ENCODE data around the gene DNAH7.

Gene DNAH7

GRCh38 chr2:195995499-195995898 is 73.1 kb downstream of the DNAH7 start:
- H3K27ac ChIP-seq: no peak overlapping the region
- no peaks in the 10 kb centered on the region for H3K9me3 ChIP-seq
- no peak for TF ChIP-seq Cebpa-rat (IDR thresholded peaks at IDR 0.05)
- H3K4me2 ChIP-seq: no peak overlapping the region
- H3K4me1 ChIP-seq: no peaks in the 10 kb centered on the region
- H3K36me3 ChIP-seq: no peaks in the 10 kb centered on the region
- H3K27me3 ChIP-seq: no peaks in the 10 kb centered on the region
- H4K20me1 ChIP-seq: no peaks in the 10 kb centered on the region
- no peak overlapping the region for H3K9ac ChIP-seq
- no peak overlapping the region for H3K4me3 ChIP-seq

- Histone ChIP-seq H3K4me2 (no peak overlapping the region), H3K9me3 (no peaks in the 10 kb centered on the region), H3K27me3 (no peaks in the 10 kb centered on the region), H3K4me1 (no peaks in the 10 kb centered on the region), H4K20me1 (no peaks in the 10 kb centered on the region), H3K9ac (no peak overlapping the region), H3K4me3 (no peak overlapping the region), H3K27ac (no peak overlapping the region), H3K36me3 (no peaks in the 10 kb centered on the region)
- TF ChIP-seq Cebpa-rat (IDR thresholded peaks at IDR 0.05): no peak
Observed at GRCh38 chr2:195993623-195994022, 75.0 kb downstream of the DNAH7 start.

DNA sequence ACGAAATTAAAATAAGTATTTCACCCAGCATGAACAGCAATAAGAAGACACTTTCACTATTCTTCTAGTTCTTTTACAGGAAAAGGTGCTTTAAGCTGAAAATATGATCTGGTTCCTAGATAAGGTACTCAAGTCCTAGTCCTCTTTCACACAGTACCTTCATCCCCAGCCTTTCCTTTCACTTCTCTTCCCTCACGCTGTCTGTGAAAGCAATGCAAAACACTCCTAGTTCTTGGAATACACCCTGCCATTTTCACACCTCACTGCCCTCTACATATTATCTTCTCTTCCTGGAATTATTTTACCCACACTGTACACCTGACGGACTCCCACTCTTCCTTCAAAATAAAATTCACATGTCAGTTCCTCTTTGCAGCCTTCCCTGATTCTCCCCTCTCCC is 82.9 kb downstream of the DNAH7 start:
- Histone ChIP-seq H3K27ac (no peak overlapping the region), H3K36me3 (no peaks in the 10 kb centered on the region), H4K20me1 (no peaks in the 10 kb centered on the region), H3K9me3 (no peaks in the 10 kb centered on the region), H3K4me1 (no peaks in the 10 kb centered on the region; the same call in 1 of the 2 replicates), H3K27me3 (no peaks in the 10 kb centered on the region), H3K9ac (no peak overlapping the region), H3K4me2 (no peak overlapping the region), H3K4me3 (no peak overlapping the region)
- TF ChIP-seq Cebpa-rat (IDR thresholded peaks at IDR 0.05): no peak

DNA sequence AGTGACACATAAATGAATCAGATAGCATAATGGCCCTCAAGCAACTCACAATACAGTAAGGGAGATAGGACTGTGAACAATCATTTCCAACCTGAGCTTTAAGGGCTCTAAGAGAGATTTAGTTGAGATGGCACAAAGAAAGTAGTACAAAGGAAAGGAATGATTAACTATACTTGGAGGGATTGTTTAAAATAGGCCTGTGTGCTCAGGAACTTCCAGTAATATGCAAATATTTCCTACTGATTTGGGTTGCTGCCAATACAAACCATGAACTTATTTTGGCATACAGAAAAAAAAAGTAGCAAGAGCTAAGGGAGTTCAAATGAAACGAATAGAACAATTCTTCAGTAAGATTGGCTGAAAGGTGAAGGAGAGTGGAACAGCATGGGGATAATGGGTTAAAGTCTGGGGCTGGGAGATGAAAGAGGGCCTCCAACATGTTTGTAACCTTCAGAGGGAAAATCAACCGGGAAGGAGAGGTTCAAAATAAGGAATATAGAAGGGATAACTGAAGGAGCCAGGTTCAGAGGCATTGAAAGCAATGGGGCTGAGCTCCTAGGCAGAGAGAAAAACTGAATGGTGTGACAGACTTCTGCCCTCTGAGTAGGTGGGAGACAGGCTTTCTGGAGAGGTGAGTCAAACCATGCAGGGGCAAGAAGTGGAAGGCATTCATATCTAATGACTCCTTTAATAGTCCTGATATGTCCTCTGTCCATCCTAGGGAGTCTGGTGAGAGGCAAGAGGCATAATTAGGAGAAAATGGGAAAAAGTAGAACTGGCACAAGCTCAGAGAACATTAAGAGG is 83.5 kb downstream of the DNAH7 start:
- H3K4me1 ChIP-seq: no peaks in the 10 kb centered on the region; the same call in 1 of the 2 replicates
- peaks cover 2% of the 10 kb centered on the region for H3K9me3 ChIP-seq
- H3K27ac ChIP-seq: no peak overlapping the region
- H3K9ac ChIP-seq: no peak overlapping the region
- no peaks in the 10 kb centered on the region for H3K27me3 ChIP-seq
- no peak overlapping the region for H3K4me3 ChIP-seq
- TF ChIP-seq Cebpa-rat (IDR thresholded peaks at IDR 0.05): no peak
- peak overlapping the region; percentile 22; the same call in 1 of the 2 replicates for H3K4me2 ChIP-seq
- H3K36me3 ChIP-seq: no peaks in the 10 kb centered on the region
- H4K20me1 ChIP-seq: no peaks in the 10 kb centered on the region

GRCh38 chr2:195967336-195967735 is 101.3 kb downstream of the DNAH7 start:
- Histone ChIP-seq H3K27me3 (no peaks in the 10 kb centered on the region), H3K36me3 (no peaks in the 10 kb centered on the region), H3K4me1 (no peaks in the 10 kb centered on the region), H3K27ac (no peak overlapping the region), H3K9ac (no peak overlapping the region), H3K9me3 (no peaks in the 10 kb centered on the region), H4K20me1 (no peaks in the 10 kb centered on the region), H3K4me2 (no peak overlapping the region), H3K4me3 (no peak overlapping the region)
- no peak for TF ChIP-seq Cebpa-rat (IDR thresholded peaks at IDR 0.05)

DNA sequence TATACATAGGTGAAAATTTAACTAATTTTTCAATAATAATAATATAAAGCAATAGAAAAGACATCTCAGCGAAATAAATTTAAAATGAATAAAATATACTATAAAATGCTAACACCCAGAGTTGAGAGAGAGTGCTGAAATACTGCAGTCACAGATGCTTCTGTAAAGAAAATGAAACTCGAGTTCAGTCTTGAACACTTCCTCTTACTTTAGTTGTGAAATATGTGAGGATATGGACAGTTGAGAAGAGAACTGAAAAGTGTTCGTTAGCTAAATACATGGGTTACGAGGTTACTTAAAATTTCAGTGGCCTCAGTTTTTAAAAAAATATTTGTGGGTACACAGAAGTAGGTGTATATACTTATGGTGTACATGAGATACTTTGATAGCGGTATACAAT is 106.8 kb downstream of the DNAH7 start:
- no peak for TF ChIP-seq Cebpa-rat (IDR thresholded peaks at IDR 0.05)
- H3K4me3 ChIP-seq: no peak overlapping the region
- no peak overlapping the region for H3K27ac ChIP-seq
- H3K27me3 ChIP-seq: no peaks in the 10 kb centered on the region
- no peaks in the 10 kb centered on the region for H3K36me3 ChIP-seq
- no peaks in the 10 kb centered on the region for H3K4me1 ChIP-seq
- H3K9ac ChIP-seq: no peak overlapping the region
- H4K20me1 ChIP-seq: no peaks in the 10 kb centered on the region
- H3K4me2 ChIP-seq: no peak overlapping the region
- H3K9me3 ChIP-seq: no peaks in the 10 kb centered on the region

DNA sequence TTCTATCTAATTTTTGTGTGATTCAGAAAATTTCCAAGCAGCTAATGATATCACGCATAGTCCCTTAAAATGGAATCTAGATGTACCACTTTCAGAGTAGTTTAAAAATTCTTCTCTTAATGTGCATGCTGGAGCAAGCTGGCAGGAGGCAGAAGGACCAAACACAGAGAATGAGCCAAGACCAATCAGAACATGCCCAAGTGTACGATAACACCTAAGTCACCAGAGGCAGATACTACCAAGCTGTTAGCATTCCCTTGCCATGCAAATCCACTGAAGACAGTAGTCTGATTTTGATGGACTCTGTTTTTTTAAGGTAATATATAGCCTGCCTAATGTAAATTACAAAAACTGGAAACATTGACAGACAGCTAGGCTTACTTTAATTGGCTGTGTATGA is 109.3 kb downstream of the DNAH7 start:
- no peaks in the 10 kb centered on the region for H3K27me3 ChIP-seq
- no peaks in the 10 kb centered on the region for H3K36me3 ChIP-seq
- H3K9ac ChIP-seq: no peak overlapping the region
- H3K4me2 ChIP-seq: no peak overlapping the region
- H3K27ac ChIP-seq: no peak overlapping the region
- H3K9me3 ChIP-seq: no peaks in the 10 kb centered on the region
- no peak overlapping the region for H3K4me3 ChIP-seq
- H4K20me1 ChIP-seq: no peaks in the 10 kb centered on the region
- H3K4me1 ChIP-seq: no peaks in the 10 kb centered on the region
- TF ChIP-seq Cebpa-rat (IDR thresholded peaks at IDR 0.05): no peak

DNA sequence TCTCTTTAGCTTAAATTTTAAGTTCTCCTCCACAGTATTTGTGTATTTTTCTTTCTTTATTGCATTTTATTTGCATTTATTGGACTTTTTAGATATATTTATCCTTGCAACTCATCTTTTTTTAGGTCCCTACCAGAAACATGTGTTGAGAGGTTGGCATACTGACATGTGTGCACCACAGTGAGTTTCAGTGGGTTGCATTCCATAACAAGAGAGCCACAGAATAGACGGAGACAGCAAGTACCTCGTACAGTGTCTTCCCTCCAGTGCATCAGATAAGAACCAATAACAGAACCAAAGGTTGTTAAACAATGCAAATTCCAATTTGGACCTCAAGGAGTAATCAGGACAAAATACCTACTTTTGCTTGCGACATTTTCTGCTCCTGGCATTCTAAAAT is 111.9 kb downstream of the DNAH7 start:
- H3K4me2 ChIP-seq: no peak overlapping the region
- no peak for TF ChIP-seq Cebpa-rat (IDR thresholded peaks at IDR 0.05)
- peaks cover 13% of the 10 kb centered on the region; the same call in 1 of the 2 replicates for H3K9me3 ChIP-seq
- H3K9ac ChIP-seq: no peak overlapping the region
- H3K4me1 ChIP-seq: no peaks in the 10 kb centered on the region
- no peaks in the 10 kb centered on the region for H3K27me3 ChIP-seq
- no peak overlapping the region for H3K27ac ChIP-seq
- no peak overlapping the region for H3K4me3 ChIP-seq
- H3K36me3 ChIP-seq: no peaks in the 10 kb centered on the region
- H4K20me1 ChIP-seq: no peaks in the 10 kb centered on the region

GRCh38 chr2:195945056-195945455 is 123.6 kb downstream of the DNAH7 start:
- TF ChIP-seq Cebpa-rat (IDR thresholded peaks at IDR 0.05): no peak
- Histone ChIP-seq H3K27ac (no peak overlapping the region), H3K9ac (no peak overlapping the region), H3K4me3 (no peak overlapping the region), H3K27me3 (no peaks in the 10 kb centered on the region), H3K4me1 (no peaks in the 10 kb centered on the region), H3K4me2 (no peak overlapping the region), H4K20me1 (no peaks in the 10 kb centered on the region), H3K36me3 (no peaks in the 10 kb centered on the region), H3K9me3 (peaks cover 7% of the 10 kb centered on the region)

DNA sequence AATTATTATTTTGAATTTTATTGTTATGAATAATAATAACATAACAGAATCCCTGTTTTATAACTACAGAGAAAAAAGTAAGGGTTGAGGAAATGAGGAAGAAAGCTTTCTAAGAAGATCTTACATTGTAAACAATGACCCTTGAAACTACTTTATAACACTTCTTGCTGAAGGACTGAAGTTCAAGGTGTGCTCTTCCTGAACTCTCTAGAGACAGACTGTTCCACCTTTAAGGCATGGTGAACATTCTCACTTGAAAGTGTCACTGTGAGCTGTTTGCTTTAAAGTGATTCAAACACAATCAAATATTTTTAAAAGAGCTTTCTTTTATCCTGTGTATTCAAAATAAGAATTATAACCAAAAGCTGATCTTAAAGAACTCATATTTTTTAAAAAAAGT is 131.5 kb downstream of the DNAH7 start:
- H3K4me3 ChIP-seq: no peak overlapping the region
- H3K4me1 ChIP-seq: no peaks in the 10 kb centered on the region
- peaks cover 1% of the 10 kb centered on the region; the same call in 1 of the 2 replicates for H3K9me3 ChIP-seq
- no peaks in the 10 kb centered on the region for H4K20me1 ChIP-seq
- no peak overlapping the region for H3K27ac ChIP-seq
- no peaks in the 10 kb centered on the region for H3K36me3 ChIP-seq
- no peak for TF ChIP-seq Cebpa-rat (IDR thresholded peaks at IDR 0.05)
- H3K9ac ChIP-seq: no peak overlapping the region
- H3K4me2 ChIP-seq: no peak overlapping the region
- no peaks in the 10 kb centered on the region for H3K27me3 ChIP-seq

Data from BLaER1 (cell line).